Glutamatergic neuron (in vitro differentiated cells): ENCODE results near the gene ORAI2. TPM values are rescaled to one million over a fixed set of nuclear protein-coding genes. Genes with fewer than 3 reads are reported as not detected.
"Not testable (repeated sequence)": the region's sequence is repeated elsewhere in the genome, so short reads cannot be mapped to it uniquely, and the experiment has no call there.

Source experiments
- DNase-seq: peaks from one replicate; pipeline ENCODE4 v3.0.0; 2022
- H3K27ac Mint-ChIP-seq: one replicate; pipeline ENCODE4 v1.8.0; 2020; ENCODE audit warnings: mild to moderate bottlenecking, mixed read lengths, inconsistent platforms; ENCODE audit not compliant: unreplicated experiment
- H3K27me3 Mint-ChIP-seq: one replicate; pipeline ENCODE4 v1.8.0; 2020; ENCODE audit warnings: mild to moderate bottlenecking, moderate library complexity, mixed read lengths, inconsistent platforms; ENCODE audit not compliant: unreplicated experiment
- H3K36me3 Mint-ChIP-seq: one replicate; pipeline ENCODE4 v1.8.0; 2020; ENCODE audit warnings: mild to moderate bottlenecking, mixed read lengths, inconsistent platforms; ENCODE audit not compliant: unreplicated experiment
- H3K4me1 Mint-ChIP-seq: one replicate; pipeline ENCODE4 v1.8.0; 2020; ENCODE audit warnings: mild to moderate bottlenecking, low read depth, mixed read lengths, inconsistent platforms; ENCODE audit not compliant: unreplicated experiment
- H3K4me3 Mint-ChIP-seq: one replicate; pipeline ENCODE4 v1.8.0; 2020; ENCODE audit warnings: mild to moderate bottlenecking, mixed read lengths, inconsistent platforms; ENCODE audit not compliant: unreplicated experiment
- H3K9me3 Mint-ChIP-seq: one replicate; pipeline ENCODE4 v1.8.0; 2020; ENCODE audit warnings: mild to moderate bottlenecking, moderate library complexity, mixed read lengths, inconsistent platforms; ENCODE audit not compliant: unreplicated experiment
- CTCF ChIP-seq: fragments of 200-600 bp; sonication (generic); IDR thresholded peaks from one replicate; pipeline ENCODE4 v1.5.0; 2021; ENCODE audit not compliant: partially characterized antibody, unreplicated experiment
- total RNA-seq: library from RNA; stranded (reverse); fragmentation: NEBNext Ultra II Directional; extraction: Animal tissue kit (Norgen Biotek cat#: 25700); gene quantifications from one replicate; pipeline ENCODE4 v1.2.1, GENCODE V29; 2021; ENCODE audit not compliant: unreplicated experiment

ORAI2 gene
- total RNA-seq, 1 donor from 2014 or later, result 31.8 TPM

- Mint-ChIP-seq H3K4me3 (no peak overlapping the region), H3K36me3 (no peaks in the 10 kb centered on the region), H3K4me1 (no peaks in the 10 kb centered on the region), H3K27me3 (peaks cover 2% of the 10 kb centered on the region), H3K9me3 (no peaks in the 10 kb centered on the region), H3K27ac (no peak overlapping the region)
- no peak for DNase-seq
- no peak for TF ChIP-seq CTCF
Measured at GRCh38 chr7:102453319-102453718, 19.9 kb downstream of the ORAI2 start.

- no peak for TF ChIP-seq CTCF
- no peak for DNase-seq
Measured at GRCh38 chr7:102454468-102454867, 21.1 kb downstream of the ORAI2 start.

GRCh38 chr7:102454932-102455331 is 21.6 kb downstream of the ORAI2 start:
- DNase-seq, H3K27ac Mint-ChIP-seq, H3K36me3 Mint-ChIP-seq, H3K4me3 Mint-ChIP-seq, H3K4me1 Mint-ChIP-seq, H3K9me3 Mint-ChIP-seq, H3K27me3 Mint-ChIP-seq: not testable (repeated sequence)

More at GRCh38 chr7:102454468-102454867, 21.1 kb downstream of the ORAI2 start:
- Mint-ChIP-seq H3K27ac (no peak overlapping the region), H3K4me1 (no peaks in the 10 kb centered on the region), H3K27me3 (peaks cover 2% of the 10 kb centered on the region), H3K4me3 (no peak overlapping the region), H3K9me3 (no peaks in the 10 kb centered on the region), H3K36me3 (no peaks in the 10 kb centered on the region)

GRCh38 chr7:102455596-102455995 is 22.2 kb downstream of the ORAI2 start:
- Mint-ChIP-seq H3K9me3 (no peaks in the 10 kb centered on the region), H3K27ac (no peak overlapping the region), H3K27me3 (no peaks in the 10 kb centered on the region), H3K4me3 (no peak overlapping the region), H3K4me1 (no peaks in the 10 kb centered on the region), H3K36me3 (no peaks in the 10 kb centered on the region)
- DNase-seq, result no peak
- TF ChIP-seq CTCF, result no peak

- Mint-ChIP-seq H3K4me1 (no peaks in the 10 kb centered on the region), H3K27ac (no peak overlapping the region), H3K27me3 (no peaks in the 10 kb centered on the region), H3K4me3 (no peak overlapping the region), H3K36me3 (no peaks in the 10 kb centered on the region), H3K9me3 (no peaks in the 10 kb centered on the region)
- DNase-seq, result no peak
- TF ChIP-seq CTCF, result no peak
Measured at GRCh38 chr7:102456327-102456726, 23.0 kb downstream of the ORAI2 start.
